Dedifferentiated amniotic fluid mesenchymal stem cell (primary cell): Measurements from ENCODE around the gene ADAM30.

Experiments used
- DNase-seq: peaks from one replicate; pipeline ENCODE4 v3.0.0-alpha.2; 2016; ENCODE audit errors: extremely low spot score

ADAM30 gene

DNA sequence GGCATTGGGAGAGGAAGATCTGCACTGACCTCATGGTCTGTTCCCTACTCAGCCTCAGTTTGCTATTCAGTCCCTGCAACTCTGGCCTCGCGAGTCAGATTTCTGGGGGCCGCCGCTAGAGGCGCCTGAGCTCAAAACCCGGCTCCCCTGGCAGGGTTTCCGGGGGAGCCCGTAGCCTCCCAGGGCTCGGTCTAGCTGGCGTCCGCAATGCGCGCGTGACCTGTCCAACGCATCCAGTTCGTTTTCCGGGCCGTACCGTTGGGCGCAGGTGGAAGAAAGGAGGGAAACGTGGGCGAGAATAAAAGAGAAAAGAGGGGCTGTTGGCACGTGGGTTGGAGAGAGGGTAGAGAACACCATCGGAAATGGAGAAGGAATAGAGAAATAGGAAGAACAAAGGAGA lies at the start of gene ADAM30:
Gene ADAM30 (minus strand): TSS at position 213 of the 400 bp plus-strand sequence. CDS start 179 bp downstream, at position 34.
- DNase-seq = no peak

DNA sequence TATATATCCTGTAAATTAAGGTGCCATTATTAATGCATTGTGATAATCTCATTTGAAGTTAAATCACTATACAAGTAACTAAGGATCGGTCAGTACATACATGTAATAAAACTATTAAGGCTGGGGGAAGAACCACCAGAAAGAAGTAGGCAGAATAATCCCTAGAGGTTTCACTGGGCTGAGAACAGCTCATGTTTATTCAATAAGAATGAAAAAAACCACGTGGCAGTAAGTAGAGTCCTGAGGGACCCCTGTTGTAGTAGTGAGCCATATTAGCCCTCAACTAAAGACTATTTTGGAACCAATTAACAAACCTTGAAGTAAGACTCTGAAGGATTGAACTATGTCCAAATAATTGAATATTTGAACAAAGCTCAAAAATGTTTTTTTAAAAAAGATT lies 46.9 kb upstream of the ADAM30 start:
- DNase-seq = no peak

DNA sequence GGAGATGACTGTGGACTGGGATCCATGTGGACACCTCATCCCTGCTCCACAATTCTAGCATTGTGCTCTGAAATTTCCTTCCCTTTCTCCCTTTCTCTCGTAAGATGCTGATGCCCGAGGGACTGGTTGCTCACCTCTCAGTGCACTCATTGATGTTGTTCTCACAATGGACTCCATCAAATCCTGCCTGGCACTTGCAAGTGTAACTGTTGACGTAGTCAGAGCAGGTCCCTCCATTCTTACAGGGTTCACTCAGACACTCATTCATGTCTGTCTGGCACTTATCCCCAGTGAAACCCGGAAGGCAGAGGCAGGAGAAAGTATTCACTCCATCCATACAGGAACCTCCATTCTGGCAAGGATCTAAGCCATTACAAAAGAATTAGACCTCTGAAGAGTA lies 45.1 kb upstream of the ADAM30 start:
- DNase-seq = no peak

DNA sequence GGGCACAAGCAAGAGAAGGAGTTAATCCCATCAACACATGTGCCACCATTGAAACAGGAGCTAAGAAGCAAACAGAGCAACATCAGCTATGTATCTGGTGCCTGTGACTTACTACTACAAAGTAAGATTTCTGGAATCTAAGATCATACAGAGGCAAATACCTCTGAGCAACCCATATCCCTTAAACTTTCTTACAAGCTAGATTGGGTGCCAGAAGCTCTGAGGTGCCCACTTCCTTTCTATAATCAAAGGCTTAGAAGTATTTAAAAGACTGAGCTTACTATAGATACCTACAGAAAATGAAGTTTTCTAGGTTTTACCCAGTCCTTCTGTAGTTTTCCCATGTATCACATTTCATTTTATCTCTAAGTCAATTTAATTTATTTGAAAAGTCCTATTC lies 44.4 kb upstream of the ADAM30 start:
- DNase-seq = no peak

DNA sequence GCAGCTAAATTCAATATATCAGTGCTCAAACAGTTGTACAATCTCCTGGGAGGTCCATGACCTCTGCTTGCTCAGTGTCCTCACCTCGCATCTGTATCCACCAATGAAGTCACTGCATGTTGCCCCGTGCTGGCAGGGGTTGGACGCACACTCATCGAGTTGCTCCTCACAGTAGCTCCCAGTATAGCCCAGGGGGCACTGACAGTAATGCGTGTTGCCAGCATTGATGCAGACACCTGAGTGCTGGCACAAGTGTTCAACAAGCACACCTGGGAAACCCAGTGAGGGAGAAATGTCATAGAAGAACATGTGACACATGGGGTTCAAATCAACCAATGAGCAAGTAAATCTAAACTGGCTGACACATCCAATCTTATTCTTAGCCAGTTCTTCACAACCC lies 40.9 kb upstream of the ADAM30 start:
- DNase-seq = no peak

DNA sequence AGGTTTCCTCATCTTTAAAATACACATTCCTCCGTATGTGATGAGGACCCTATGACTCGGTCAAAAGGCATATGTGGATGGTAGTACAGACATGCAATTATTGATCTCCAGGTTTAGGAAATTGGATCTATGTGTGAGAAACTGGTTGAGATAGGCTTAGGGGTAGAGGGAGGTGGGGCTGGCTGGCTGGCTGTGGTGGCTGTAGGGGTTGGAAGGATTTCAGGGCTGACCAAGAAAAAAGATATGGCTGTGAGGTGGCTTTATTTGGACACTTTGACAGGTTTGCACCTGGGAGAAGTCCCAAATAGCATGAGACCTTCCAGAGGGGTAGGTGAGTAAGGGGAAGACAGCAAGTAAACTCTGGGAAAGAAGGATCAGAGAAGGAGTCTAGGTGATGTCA lies 39.6 kb upstream of the ADAM30 start:
- no peak for DNase-seq

DNA sequence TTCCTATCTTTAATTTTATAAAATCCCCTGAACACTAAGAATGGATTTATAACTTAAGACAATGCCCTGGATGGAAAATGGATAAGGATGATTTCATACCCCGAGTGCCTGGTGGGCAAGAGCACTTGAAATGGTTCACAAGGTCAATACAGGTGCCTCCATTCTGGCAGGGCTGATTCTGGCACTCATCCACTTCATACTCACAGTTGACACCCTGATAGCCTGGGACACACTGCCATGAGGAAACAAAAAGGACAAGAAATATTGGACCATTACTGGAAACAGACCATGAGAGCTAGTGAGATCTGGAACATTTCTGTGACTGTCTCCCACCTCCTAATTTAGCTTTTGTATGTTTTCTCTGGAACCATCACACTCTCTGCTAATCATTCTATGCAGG lies 39.1 kb upstream of the ADAM30 start:
- no peak for DNase-seq

DNA sequence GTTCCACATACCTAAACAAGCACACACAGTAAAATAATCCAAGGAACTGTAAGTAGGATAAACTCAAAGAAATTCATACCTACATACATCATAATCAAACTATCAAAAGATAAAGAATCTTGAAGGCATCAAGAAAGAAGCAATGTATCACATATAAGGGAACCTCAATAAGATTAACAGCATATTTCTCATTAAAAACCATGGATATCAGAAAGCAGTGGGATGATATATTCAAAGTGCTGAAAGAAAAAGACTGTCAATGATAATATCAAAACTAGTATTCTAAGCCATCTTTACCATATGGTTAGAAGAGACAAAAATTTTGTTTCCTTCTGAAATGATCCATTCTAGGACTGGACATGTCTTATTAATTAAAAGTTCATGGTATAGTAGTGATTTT lies 37.1 kb upstream of the ADAM30 start:
- DNase-seq = no peak

DNA sequence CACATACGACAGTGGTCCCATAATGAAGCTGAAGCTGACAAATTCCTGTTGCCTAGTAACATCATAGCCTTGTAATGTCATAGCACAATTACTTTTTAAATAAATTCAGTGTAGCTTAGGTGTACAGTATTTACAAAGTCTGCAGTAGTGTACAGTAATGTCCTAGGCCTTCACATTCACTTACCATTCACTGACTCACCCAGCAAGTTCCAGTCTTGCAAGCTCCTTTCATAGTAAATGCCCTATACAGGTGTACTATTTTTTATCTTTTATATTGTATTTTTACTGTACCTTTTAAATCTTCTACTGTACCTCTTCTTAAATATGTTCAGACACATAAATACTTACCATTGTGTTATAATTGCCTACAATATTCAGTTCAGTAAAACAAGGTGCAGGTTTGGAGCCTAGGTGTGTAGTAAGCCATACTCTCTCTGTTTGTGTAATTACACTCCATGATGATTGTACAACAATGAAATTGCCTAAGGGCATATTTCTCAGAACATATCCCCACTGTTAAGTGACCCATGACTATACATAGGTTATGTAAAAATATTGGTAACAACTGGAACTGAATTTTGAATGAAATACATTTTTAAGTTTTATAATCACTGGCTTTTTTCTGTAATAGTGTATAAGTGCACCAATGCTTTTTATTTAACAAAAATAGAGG lies 33.5 kb upstream of the ADAM30 start:
- DNase-seq = no peak

DNA sequence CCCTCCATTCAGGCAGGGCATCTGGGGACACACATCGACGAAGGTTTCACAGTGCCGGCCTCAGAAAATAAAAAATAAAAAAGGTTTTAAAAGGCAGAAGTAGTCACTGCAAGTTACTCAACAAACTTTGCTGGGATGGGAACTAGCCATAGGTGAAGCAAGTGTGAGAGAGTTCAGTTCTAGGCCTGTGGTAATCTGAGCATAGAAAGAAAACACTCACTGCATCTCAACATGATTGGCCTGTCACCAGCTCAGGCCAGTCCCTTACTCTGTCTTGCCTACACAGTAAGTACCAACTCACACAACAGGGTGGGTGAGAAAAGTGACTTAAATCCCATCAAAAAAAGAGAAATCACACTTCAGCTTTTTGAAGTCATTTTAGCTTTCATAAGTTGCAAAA lies 30.2 kb upstream of the ADAM30 start:
- DNase-seq = no peak

DNA sequence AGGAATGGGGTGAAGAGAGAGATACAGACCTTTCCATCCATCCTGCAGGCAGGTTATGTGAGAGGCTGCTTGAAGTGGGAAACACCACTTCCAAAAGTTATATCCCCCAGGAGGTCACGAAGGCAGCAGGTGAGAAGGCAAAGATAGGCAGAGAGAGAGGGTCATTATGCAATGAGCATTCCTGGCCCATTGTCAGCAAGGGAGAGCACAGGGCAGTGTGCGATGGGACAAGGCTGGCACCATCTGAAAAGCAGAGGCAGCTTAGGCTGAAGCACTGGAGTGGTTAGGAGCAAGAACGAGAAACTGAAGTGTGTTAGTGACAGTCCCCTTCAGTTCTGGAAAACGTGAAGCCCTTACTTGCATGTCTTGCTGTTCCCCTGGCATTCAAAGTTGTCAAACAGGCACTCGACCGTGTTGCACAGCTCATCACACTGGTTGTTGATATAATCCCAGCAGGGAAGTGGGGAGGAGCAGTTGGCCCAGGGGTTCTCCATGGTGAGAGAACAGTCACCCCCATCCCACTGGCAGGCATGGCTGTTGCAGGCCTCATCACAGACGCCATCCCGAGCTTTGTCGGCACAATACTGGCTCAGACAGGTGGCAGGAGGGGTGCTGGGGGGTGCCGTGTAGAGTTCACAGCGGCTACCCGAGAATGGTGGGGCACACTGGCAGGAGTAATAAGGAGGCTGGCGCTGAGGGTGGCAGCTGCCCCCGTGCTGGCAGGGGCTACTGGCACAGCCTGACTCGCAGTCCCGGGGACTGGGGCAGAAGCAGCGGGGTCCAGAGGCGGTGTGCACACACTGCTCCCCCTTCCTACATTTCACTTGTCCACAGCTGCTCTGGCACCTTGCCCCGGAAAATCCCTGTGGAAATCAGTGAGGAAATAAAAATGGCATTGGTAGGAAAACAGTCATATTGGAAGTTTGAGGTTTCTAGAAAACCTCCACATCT lies 28.9 kb upstream of the ADAM30 start:
- DNase-seq = no peak

DNA sequence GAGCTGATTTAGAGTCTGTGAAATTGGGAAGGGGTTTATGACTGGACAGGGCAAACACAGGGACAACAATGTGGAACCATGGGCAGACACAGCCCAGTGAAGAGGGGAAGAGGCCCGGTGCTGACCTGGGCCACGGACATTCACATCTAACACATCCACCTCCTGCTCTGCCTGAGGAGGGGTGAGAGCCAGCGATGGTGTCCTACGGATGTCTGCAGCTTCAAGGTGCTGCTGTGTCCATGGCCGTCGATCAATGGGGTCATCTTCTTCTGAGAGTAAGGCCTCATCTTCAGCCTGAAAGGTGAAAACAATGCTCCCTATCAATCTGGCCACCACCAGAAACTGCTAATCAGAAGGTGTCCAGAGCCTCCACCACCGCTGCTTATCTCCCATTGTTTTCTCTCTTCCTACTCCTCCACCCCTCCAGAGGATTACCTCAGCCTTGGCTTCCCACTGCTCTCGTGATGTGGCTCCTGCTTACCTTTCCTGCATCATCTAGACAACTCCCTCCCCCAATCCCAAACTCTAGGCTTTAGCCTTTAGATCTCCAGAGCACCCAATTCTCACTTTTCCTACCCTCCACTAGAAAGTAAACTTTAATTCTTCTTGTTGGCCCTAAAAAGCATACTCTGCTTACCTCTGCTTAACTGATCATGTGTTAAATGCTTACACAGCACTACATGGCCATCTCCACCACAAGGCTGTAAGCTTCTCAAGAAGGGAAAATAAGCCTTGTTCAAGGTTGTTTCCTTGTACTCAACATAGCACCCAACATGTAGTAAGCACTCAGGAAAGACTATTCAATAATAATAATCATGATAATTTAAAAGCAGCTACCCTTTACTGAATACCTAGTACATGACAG lies 24.0 kb upstream of the ADAM30 start:
- DNase-seq = no peak

DNA sequence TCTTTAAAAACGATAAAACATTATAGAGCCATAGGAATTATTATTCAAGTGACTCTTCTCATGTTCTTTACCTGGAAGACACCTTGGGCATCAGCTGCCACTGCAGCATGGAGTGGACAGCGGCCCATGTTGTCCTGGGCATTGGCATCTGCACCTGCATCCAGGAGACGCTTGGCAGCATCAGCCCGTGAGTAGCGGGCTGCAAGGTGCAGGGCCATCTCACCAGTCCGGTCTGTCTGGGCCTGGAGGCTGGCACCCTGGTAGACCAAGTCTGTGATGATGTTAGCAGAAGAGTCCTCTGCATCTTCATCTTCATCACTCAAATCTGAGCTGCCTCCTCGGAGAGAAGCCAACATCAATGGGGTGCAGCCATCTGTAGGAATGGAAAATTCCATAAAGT lies 22.9 kb upstream of the ADAM30 start:
- no peak for DNase-seq

DNA sequence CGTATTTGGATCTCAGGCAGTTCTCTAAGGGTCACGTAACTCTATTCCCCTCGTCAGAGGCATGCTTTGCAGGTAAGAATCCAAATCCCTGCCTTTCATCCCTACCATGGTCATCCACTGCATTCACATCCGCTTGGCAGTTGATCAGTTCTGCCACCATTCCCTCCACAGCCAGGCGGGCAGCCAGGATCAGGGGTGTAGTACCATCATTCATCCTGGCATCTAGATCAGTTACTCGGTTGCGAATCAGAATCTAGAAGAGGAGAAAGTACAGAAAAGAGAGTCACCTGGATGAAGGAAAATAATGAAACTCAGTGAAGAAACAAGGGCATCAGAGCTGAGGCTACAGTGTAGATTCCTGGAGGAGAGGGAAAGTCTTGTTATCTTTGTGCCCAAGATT lies 22.0 kb upstream of the ADAM30 start:
- no peak for DNase-seq

DNA sequence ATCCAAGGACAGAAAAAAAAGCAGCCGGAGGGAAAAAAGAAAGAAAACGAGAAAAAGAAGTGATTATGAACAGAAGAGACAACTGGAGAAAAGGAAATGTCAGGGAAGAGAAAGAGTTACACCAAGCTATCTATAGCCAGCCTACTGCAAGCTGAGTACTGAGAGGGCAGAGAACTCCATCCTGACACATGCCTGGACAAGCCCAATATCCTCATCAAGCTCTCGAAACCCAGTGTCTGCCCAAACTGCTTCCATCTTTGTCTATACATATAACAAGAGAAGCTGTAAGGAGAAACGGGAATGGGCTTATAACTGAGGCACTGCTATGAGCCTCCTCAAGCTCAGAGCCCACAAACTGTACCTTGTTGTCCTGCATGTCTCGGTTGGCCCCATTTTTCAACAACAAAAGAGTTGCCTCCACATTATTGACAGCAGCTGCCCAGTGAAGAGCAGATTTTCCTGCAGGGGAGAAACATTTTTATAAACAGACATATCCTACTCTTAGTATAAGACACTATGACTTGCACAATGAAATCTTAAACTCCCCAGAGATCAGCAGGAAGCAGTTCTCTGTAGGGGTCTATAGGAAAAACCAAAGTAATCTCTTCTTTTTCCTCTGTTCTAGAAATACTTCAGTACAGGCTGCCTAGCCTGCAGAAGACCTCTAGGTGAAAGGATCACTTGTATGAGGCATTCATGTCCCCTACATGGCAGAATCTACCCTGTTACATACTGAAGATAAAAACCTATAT lies 21.2 kb upstream of the ADAM30 start:
- DNase-seq = no peak

DNA sequence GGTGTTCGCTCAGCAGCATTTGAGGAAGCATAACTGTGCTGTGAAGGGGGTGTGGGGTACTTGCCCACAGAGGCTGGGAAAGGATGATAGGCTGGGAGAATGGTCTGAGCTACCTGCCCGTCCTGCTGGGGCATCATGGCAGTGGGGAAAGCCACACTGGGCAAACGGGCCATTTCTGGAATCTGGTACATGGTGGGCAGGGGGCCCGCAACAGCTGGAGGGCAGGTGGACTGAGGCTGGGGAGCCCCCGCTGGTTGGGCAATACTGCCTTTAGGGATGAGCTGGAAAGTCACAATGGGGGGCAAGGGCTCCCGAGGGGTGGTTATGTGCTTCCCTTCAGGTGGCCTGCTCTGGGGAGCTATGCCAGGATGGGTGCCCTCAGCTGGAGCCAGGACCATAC lies 19.2 kb upstream of the ADAM30 start:
- no peak for DNase-seq

DNA sequence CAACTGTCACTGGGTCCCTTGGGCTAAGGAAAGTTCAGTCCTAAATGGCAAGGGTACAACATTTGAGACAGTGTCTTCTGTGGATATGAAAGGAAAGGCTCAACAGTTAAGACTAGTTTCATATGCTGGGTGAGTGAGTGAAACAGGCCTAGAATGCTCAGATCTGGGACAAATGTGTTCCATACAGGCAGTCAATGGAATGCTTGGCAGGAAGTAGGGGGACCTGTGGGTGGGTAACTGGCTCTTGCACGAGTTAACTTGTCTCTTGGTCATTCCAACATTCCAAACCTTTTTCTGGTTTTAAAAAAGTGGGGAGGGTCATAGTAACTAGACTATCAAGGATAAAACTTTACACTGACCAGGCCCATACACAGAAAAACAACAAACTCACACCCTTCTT lies 17.8 kb upstream of the ADAM30 start:
- no peak for DNase-seq

DNA sequence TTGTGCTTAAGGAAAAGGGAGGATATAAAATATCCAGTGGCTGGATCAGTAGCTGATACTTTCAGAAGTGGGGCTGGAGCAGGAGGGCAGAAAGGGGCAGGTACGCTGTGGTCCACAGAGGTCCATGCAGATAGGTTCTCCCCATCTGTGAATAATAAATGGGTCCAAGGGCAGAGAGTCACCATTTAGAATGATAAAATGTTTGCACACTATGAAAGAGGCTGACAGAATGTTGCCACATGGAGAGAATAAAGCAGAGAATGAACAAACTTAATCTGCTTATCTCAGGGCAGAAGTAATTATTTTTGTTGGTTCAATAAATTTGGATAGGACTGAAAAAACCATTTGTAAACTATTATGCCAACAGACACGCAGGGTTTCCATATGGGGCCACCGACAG lies 16.6 kb upstream of the ADAM30 start:
- no peak for DNase-seq

DNA sequence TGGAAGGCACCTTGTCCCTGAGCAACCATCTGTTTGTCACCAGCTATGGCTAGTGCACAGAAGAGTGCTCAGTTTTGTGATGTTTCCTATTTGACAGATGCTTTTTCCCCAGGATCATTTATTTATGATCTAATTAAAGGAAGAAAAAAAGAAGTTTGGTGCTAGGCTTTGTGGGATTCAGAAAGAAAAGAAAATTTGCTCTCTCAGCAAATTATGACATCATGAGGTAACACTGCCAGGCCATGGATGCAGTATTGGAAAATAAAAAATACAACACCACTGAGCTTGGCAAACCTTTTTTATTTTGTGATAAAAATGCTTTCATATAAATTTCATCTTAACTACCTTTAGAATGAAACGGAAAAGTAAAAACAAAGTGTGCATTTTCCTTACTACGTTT lies 15.5 kb upstream of the ADAM30 start:
- no peak for DNase-seq

DNA sequence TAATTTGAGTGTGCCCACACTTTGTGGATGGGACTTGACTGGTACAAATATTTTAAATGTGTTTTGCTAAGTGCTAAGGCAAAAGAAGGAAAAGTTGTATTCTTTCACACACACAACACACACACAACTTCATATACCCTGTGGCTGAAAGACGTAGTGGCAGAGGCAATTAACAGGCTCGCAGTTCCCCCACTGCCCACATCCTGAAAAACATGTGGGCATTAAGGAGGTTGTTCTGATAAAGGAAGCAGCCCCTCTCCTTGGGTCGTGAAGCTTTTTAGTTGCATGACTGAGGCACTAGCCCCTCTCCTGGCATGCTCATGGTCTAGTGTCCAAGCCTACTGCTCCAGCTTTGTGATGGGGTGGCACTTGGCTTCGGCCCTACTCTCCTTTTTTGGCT lies 14.3 kb upstream of the ADAM30 start:
- no peak for DNase-seq

DNA sequence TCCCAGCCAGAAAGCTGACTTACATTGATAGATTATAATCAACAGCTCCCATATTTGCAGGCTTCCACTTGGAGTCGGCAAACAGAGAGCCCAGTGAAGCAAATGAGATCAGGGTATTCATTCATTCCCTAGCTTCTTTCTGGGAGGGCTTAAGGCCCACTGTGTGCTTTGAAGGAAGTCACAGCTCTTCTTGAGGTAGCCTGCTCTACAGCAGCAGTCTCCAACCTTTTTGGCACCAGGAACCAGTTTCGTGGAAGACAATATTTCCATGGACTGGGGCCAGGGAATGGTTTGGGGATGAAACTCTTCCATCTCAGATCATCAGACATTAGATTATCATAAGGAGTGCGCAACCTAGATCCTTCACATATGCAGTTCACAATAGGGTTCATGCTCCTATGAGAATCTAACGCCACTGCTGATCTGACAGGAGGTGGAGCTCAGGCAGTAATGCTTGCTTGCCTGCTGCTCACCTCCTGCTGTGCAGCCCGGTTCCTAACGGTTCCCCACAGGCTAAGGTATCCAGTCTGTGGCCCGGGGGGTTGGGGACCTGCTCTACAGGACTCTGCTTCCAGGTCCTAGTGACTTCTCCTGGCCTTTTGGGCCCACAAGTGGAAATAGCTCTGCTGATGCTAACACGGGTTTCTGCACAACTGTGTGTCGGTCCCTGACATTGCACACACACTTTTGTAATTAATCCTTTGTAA lies 13.7 kb upstream of the ADAM30 start:
- DNase-seq = no peak
